ENCODE results near the gene IL1R2.

Gene IL1R2

GRCh38 chr2:101972621-101973434, 18.9 kb upstream of the IL1R2 start:
- Histone ChIP-seq H3K27ac (ENCODE audit: low read depth, low read length) (no peak overlapping the region), H3K4me1 (ENCODE audit: control insufficient read depth in 5 of 5, insufficient read depth in 5 of 5, low read length in 5 of 5) (peaks cover under 1 to 22% (median 20%) of the 10 kb centered on the region in 5 donors), H3K4me3 (ENCODE audit: low read depth in 1 of 5, low read length in 5 of 5) (no peak overlapping the region), H3K9ac (ENCODE audit: low read length in 5 of 5) (no peak overlapping the region), H3K27me3 (ENCODE audit: control insufficient read depth in 5 of 5, insufficient read depth in 4 of 5, low read length in 5 of 5) (no peaks in the 10 kb centered on the region), H3K36me3 (ENCODE audit: control insufficient read depth in 5 of 5, insufficient read depth in 5 of 5, low read length in 5 of 5) (no peaks in the 10 kb centered on the region), H3K9me3 (ENCODE audit: control insufficient read depth in 5 of 5, low read length in 5 of 5) (peaks cover 0 to 9% (median 2%) of the 10 kb centered on the region in 5 donors)

GRCh38 chr2:101974663-101975062, 17.1 kb upstream of the IL1R2 start:
- H3K4me1 ChIP-seq (ENCODE audit: control insufficient read depth in 5 of 5, insufficient read depth in 5 of 5, low read length in 5 of 5): peaks cover 0 to 13% (median 12%) of the 10 kb centered on the region in 5 donors
- no peak overlapping the region for H3K27ac ChIP-seq (ENCODE audit: low read depth, low read length)
- H3K9me3 ChIP-seq (ENCODE audit: control insufficient read depth in 5 of 5, low read length in 5 of 5): peaks cover 0 to 9% (median 2%) of the 10 kb centered on the region in 5 donors
- no peaks in the 10 kb centered on the region for H3K36me3 ChIP-seq (ENCODE audit: control insufficient read depth in 5 of 5, insufficient read depth in 5 of 5, low read length in 5 of 5)
- no peak overlapping the region for H3K4me3 ChIP-seq (ENCODE audit: low read depth in 1 of 5, low read length in 5 of 5)
- no peak overlapping the region for H3K9ac ChIP-seq (ENCODE audit: low read length in 5 of 5)
- H3K27me3 ChIP-seq (ENCODE audit: control insufficient read depth in 5 of 5, insufficient read depth in 4 of 5, low read length in 5 of 5): no peaks in the 10 kb centered on the region

- Histone ChIP-seq H3K36me3 (ENCODE audit: control insufficient read depth in 5 of 5, insufficient read depth in 5 of 5, low read length in 5 of 5) (no peaks in the 10 kb centered on the region), H3K27me3 (ENCODE audit: control insufficient read depth in 5 of 5, insufficient read depth in 4 of 5, low read length in 5 of 5) (no peaks in the 10 kb centered on the region), H3K9me3 (ENCODE audit: control insufficient read depth in 5 of 5, low read length in 5 of 5) (peaks cover 0 to 9% (median 2%) of the 10 kb centered on the region in 5 donors), H3K9ac (ENCODE audit: low read length in 5 of 5) (no peak overlapping the region), H3K27ac (ENCODE audit: low read depth, low read length) (no peak overlapping the region), H3K4me3 (ENCODE audit: low read depth in 1 of 5, low read length in 5 of 5) (no peak overlapping the region), H3K4me1 (ENCODE audit: control insufficient read depth in 5 of 5, insufficient read depth in 5 of 5, low read length in 5 of 5) (peaks cover 0 to 13% (median 12%) of the 10 kb centered on the region in 5 donors)
Measured at GRCh38 chr2:101975171-101975870, 16.4 kb upstream of the IL1R2 start.

DNA sequence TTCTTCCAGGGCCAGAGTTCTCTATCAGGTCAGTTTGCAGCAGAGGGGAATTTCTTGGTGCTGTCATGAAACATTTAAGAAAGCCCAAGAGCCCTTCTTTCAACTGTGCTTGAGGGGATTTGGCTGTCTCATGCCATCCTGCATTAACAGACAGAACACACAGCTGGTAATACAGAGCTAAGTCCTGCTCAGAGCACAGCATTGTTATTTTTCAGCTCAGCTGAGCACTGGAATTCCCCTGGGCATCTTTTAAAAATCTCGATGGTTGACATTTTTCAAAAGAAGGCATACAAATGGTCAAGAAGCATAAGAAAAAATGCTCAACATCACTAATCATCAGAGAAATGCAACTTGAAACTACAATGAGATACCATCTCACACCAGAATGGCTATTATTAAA, 14.9 kb upstream of the IL1R2 start:
- Histone ChIP-seq H3K4me3 (ENCODE audit: low read depth in 1 of 5, low read length in 5 of 5) (no peak overlapping the region), H3K9ac (ENCODE audit: low read length in 5 of 5) (no peak overlapping the region), H3K27ac (ENCODE audit: low read depth, low read length) (no peak overlapping the region), H3K27me3 (ENCODE audit: control insufficient read depth in 5 of 5, insufficient read depth in 4 of 5, low read length in 5 of 5) (no peaks in the 10 kb centered on the region), H3K9me3 (ENCODE audit: control insufficient read depth in 5 of 5, low read length in 5 of 5) (peaks cover 0 to 5% (median 0%) of the 10 kb centered on the region in 5 donors), H3K4me1 (ENCODE audit: control insufficient read depth in 5 of 5, insufficient read depth in 5 of 5, low read length in 5 of 5) (peaks cover 0 to 13% (median 12%) of the 10 kb centered on the region in 5 donors), H3K36me3 (ENCODE audit: control insufficient read depth in 5 of 5, insufficient read depth in 5 of 5, low read length in 5 of 5) (no peaks in the 10 kb centered on the region)

GRCh38 chr2:101980368-101980767, 11.4 kb upstream of the IL1R2 start:
- no peaks in the 10 kb centered on the region for H3K9me3 ChIP-seq (ENCODE audit: control insufficient read depth in 5 of 5, low read length in 5 of 5)
- no peak overlapping the region for H3K27ac ChIP-seq (ENCODE audit: low read depth, low read length)
- no peaks in the 10 kb centered on the region for H3K36me3 ChIP-seq (ENCODE audit: control insufficient read depth in 5 of 5, insufficient read depth in 5 of 5, low read length in 5 of 5)

GRCh38 chr2:101981066-101981465, 10.7 kb upstream of the IL1R2 start:
- no peaks in the 10 kb centered on the region for H3K36me3 ChIP-seq (ENCODE audit: control insufficient read depth in 5 of 5, insufficient read depth in 5 of 5, low read length in 5 of 5)
- H3K4me3 ChIP-seq (ENCODE audit: low read depth in 1 of 5, low read length in 5 of 5): no peak overlapping the region
- H3K4me1 ChIP-seq (ENCODE audit: control insufficient read depth in 5 of 5, insufficient read depth in 5 of 5, low read length in 5 of 5): peaks cover 0 to 11% (median 4%) of the 10 kb centered on the region in 5 donors
- H3K27me3 ChIP-seq (ENCODE audit: control insufficient read depth in 5 of 5, insufficient read depth in 4 of 5, low read length in 5 of 5): no peaks in the 10 kb centered on the region
- H3K9me3 ChIP-seq (ENCODE audit: control insufficient read depth in 5 of 5, low read length in 5 of 5): no peaks in the 10 kb centered on the region
- no peak overlapping the region for H3K27ac ChIP-seq (ENCODE audit: low read depth, low read length)
- no peak overlapping the region for H3K9ac ChIP-seq (ENCODE audit: low read length in 5 of 5)

More at GRCh38 chr2:101980368-101980767, 11.4 kb upstream of the IL1R2 start:
- Histone ChIP-seq H3K4me1 (ENCODE audit: control insufficient read depth in 5 of 5, insufficient read depth in 5 of 5, low read length in 5 of 5) (peaks cover 0 to 11% (median 4%) of the 10 kb centered on the region in 5 donors), H3K9ac (ENCODE audit: low read length in 5 of 5) (no peak overlapping the region), H3K4me3 (ENCODE audit: low read depth in 1 of 5, low read length in 5 of 5) (no peak overlapping the region), H3K27me3 (ENCODE audit: control insufficient read depth in 5 of 5, insufficient read depth in 4 of 5, low read length in 5 of 5) (no peaks in the 10 kb centered on the region)

- Histone ChIP-seq H3K9me3 (ENCODE audit: control insufficient read depth in 5 of 5, low read length in 5 of 5) (no peaks in the 10 kb centered on the region), H3K27ac (ENCODE audit: low read depth, low read length) (no peak overlapping the region), H3K27me3 (ENCODE audit: control insufficient read depth in 5 of 5, insufficient read depth in 4 of 5, low read length in 5 of 5) (no peaks in the 10 kb centered on the region), H3K9ac (ENCODE audit: low read length in 5 of 5) (no peak overlapping the region), H3K4me3 (ENCODE audit: low read depth in 1 of 5, low read length in 5 of 5) (no peak overlapping the region), H3K4me1 (ENCODE audit: control insufficient read depth in 5 of 5, insufficient read depth in 5 of 5, low read length in 5 of 5) (peaks cover 0 to 11% (median 4%) of the 10 kb centered on the region in 5 donors), H3K36me3 (ENCODE audit: control insufficient read depth in 5 of 5, insufficient read depth in 5 of 5, low read length in 5 of 5) (no peaks in the 10 kb centered on the region)
Measured at GRCh38 chr2:101981504-101981903, 10.3 kb upstream of the IL1R2 start.

GRCh38 chr2:101982495-101983029, 9.2 kb upstream of the IL1R2 start:
- no peaks in the 10 kb centered on the region for H3K36me3 ChIP-seq (ENCODE audit: control insufficient read depth in 5 of 5, insufficient read depth in 5 of 5, low read length in 5 of 5)

DNA sequence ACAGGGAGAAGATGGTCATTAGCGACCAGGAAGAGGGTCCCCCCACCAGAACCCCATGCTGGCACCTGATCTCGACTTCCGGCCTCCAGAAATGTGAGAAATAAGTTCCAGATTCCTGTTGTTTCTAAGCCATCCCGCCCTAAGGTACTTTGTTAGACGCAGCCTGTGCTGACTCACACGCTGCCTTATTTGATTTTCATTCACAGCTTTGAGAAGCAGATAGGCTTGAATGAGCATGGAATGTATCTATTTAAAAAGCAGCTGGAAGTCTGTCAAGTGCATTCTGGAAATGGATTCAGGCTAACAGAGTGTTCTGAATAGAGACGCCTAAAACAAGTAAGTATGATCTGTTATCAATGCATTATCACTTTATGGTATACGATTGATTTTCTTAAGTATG, 8.3 kb upstream of the IL1R2 start:
- H3K9me3 ChIP-seq (ENCODE audit: control insufficient read depth in 5 of 5, low read length in 5 of 5): no peaks in the 10 kb centered on the region
- H3K27me3 ChIP-seq (ENCODE audit: control insufficient read depth in 5 of 5, insufficient read depth in 4 of 5, low read length in 5 of 5): no peaks in the 10 kb centered on the region
- H3K9ac ChIP-seq (ENCODE audit: low read length in 5 of 5): no peak overlapping the region
- H3K4me1 ChIP-seq (ENCODE audit: control insufficient read depth in 5 of 5, insufficient read depth in 5 of 5, low read length in 5 of 5): peaks cover 0 to 11% (median 4%) of the 10 kb centered on the region in 5 donors
- no peaks in the 10 kb centered on the region for H3K36me3 ChIP-seq (ENCODE audit: control insufficient read depth in 5 of 5, insufficient read depth in 5 of 5, low read length in 5 of 5)
- no peak overlapping the region for H3K4me3 ChIP-seq (ENCODE audit: low read depth in 1 of 5, low read length in 5 of 5)
- H3K27ac ChIP-seq (ENCODE audit: low read depth, low read length): no peak overlapping the region

More at GRCh38 chr2:101982495-101983029, 9.2 kb upstream of the IL1R2 start:
- peaks cover 0 to 11% (median 4%) of the 10 kb centered on the region in 5 donors for H3K4me1 ChIP-seq (ENCODE audit: control insufficient read depth in 5 of 5, insufficient read depth in 5 of 5, low read length in 5 of 5)
- H3K9ac ChIP-seq (ENCODE audit: low read length in 5 of 5): no peak overlapping the region
- H3K4me3 ChIP-seq (ENCODE audit: low read depth in 1 of 5, low read length in 5 of 5): no peak overlapping the region
- no peak overlapping the region for H3K27ac ChIP-seq (ENCODE audit: low read depth, low read length)
- no peaks in the 10 kb centered on the region for H3K27me3 ChIP-seq (ENCODE audit: control insufficient read depth in 5 of 5, insufficient read depth in 4 of 5, low read length in 5 of 5)
- H3K9me3 ChIP-seq (ENCODE audit: control insufficient read depth in 5 of 5, low read length in 5 of 5): no peaks in the 10 kb centered on the region

DNA sequence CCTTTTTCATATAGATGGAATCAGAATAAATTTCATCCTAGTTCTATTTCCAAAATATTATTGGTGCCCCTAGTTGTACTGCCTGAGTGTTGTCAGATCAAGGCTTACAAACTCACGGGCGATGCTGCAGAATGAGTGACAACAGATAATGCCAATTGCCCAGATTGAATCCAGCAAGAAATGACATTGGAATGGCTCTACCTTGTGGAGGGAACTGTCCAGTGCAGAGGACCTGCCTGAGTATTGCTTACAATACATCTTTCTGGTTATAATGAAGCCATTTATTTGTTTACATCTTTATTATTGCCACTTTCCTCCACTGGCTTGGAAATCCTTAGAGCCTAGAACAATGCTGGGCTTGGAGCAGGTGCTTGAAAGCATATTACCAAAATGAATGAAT, 7.8 kb upstream of the IL1R2 start:
- Histone ChIP-seq H3K4me3 (ENCODE audit: low read depth in 1 of 5, low read length in 5 of 5) (no peak overlapping the region), H3K4me1 (ENCODE audit: control insufficient read depth in 5 of 5, insufficient read depth in 5 of 5, low read length in 5 of 5) (peaks cover 0 to 11% (median 4%) of the 10 kb centered on the region in 5 donors), H3K9me3 (ENCODE audit: control insufficient read depth in 5 of 5, low read length in 5 of 5) (no peaks in the 10 kb centered on the region), H3K27ac (ENCODE audit: low read depth, low read length) (no peak overlapping the region), H3K27me3 (ENCODE audit: control insufficient read depth in 5 of 5, insufficient read depth in 4 of 5, low read length in 5 of 5) (no peaks in the 10 kb centered on the region), H3K9ac (ENCODE audit: low read length in 5 of 5) (no peak overlapping the region), H3K36me3 (ENCODE audit: control insufficient read depth in 5 of 5, insufficient read depth in 5 of 5, low read length in 5 of 5) (no peaks in the 10 kb centered on the region)

Measured in subcutaneous abdominal adipose tissue (tissue), 5 donors.